Motor neuron (in vitro differentiated cells): ENCODE results near the gene SULT1A1. TPM values are rescaled to one million over a fixed set of nuclear protein-coding genes. Genes with fewer than 3 reads are reported as not detected.
"Not testable (repeated sequence)": the region's sequence is repeated elsewhere in the genome, so short reads cannot be mapped to it uniquely, and the experiment has no call there.

ENCODE experiments used
- ATAC-seq, 8 experiments: fragments of 200-7000 bp; cut with Tn5 transposase; replicated peaks in 6 of 8; 2 replicates each; pipeline ENCODE4 v1.8.0; 2021; ENCODE audit warnings: mild to moderate bottlenecking in 8 of 8, moderate library complexity in 8 of 8
- H3K27ac ChIP-seq, 2 donors: fragments of 250-450 bp; sonication (Bioruptor Pico); 2 replicates each; pipeline ENCODE4 v1.9.0; 2021; ENCODE audit warnings: antibody characterized with exemption in 2 of 2, mild to moderate bottlenecking in 2 of 2, moderate library complexity in 1 of 2
- H3K4me1 ChIP-seq, 2 donors: fragments of 250-450 bp; sonication (Bioruptor Pico); replicated peaks in 1 of 2; 2 replicates each; pipeline ENCODE4 v1.6.1; 2021; ENCODE audit warnings: antibody characterized with exemption in 2 of 2, mild to moderate bottlenecking in 2 of 2, moderate library complexity in 1 of 2
- H3K4me3 ChIP-seq, 5 donors: fragments of 250-450 bp; sonication (Bioruptor Pico); 2 replicates each; pipeline ENCODE4 v1.9.0; 2021; ENCODE audit warnings: antibody characterized with exemption in 5 of 5, mild to moderate bottlenecking in 5 of 5, moderate library complexity in 4 of 5
- WGBS, 10 experiments: fragments of 450-650 bp; shearing (Covaris generic); methylation state at CpG; one replicate each; pipeline ENCODE4 v1.0.0; 2022; 5-methylcytosine and 5-hydroxymethylcytosine counted together
- in situ Hi-C, 9 experiments: fragments of 400-800 bp; cut with MboI; loops; one replicate each; pipeline ENCODE4 v1.15.0; 2021; ENCODE audit warnings: low sequenced_read_pairs in 9 of 9, low pct_unique_long_range_greater_than_20kb in 2 of 9; ENCODE audit not compliant: unreplicated experiment in 9 of 9
- total RNA-seq, 8 experiments: library from RNA; unstranded; fragments of 300-600 nt; gene quantifications; 2 replicates each; pipeline versions ENCODE4 v1.2.3 to v1.2.4, GENCODE V29; 2022

The SULT1A1 gene
- total RNA-seq: 10 to 100 TPM in 2 of 8 experiments, 1 to 10 TPM in 4, under 1 TPM in 2; 0.16 to 15.9 (median 3.4) TPM

DNA sequence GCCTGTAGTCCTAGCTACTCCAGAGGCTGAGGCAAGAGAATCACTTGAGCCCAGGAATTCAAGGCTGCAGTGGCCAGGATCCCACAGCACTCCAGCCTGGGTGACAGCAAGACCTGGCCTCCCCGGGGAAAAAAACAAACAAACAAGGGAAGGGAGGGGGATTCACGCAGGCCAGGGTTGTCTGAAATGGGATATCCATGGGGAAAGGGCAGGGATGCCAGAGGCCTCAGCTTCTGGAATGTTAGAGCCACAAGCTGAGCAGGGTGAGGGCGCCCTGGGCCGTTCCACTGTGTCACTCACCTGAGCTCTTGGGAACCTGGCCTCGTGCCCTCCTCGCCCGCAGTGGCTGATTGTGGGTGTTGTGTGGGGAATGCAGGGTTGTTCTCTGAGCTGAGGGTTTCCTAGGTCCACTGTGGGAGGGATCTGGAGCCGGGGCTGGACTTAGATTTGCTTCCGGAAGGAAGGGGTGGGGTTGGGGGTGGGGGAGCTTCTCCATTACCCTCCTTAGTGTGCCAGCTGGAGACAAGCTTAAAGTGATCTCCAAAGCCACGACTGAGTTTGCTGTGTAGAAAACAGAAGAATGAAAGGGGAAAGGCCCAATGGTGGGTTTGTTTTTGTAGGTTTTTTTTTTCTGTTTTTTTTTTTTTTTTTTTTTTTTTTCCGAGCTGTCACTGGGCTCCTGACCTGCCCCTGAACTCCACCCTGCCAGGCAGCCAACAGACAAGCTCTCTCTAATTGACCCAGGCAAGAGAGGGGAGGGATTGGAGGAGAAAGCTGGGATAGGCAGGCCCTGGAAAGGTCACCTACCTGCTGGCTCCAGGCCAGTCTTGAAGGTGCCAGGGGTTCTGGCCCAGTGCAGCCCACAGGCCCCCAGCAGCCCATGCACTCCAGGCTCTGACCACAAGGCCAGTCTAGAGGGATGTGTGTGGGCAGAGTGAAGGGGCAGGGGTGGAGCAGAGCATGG is at the start of gene SULT1A1:
TSS of gene SULT1A1 (minus strand) at position 414 of the 964 bp plus-strand sequence. CDS start 1,189 bp downstream, outside the sequence.
- WGBS, 10 experiments: 22 to 53% (median 31%) methylated on average over 2 to 5 of the region's 11 CpGs; no CpG with 5 or more reads in 4 of the 10 experiments
- Histone ChIP-seq H3K4me3 (no peak within 1 kb of the TSS), H3K27ac (no peak within 1 kb of the TSS), H3K4me1 (peaks cover 5 to 16% of the 10 kb centered on the region in 2 donors)
- peak; percentile 10 to 51 (median 28) for ATAC-seq
- in situ Hi-C loops: no loop called here

DNA sequence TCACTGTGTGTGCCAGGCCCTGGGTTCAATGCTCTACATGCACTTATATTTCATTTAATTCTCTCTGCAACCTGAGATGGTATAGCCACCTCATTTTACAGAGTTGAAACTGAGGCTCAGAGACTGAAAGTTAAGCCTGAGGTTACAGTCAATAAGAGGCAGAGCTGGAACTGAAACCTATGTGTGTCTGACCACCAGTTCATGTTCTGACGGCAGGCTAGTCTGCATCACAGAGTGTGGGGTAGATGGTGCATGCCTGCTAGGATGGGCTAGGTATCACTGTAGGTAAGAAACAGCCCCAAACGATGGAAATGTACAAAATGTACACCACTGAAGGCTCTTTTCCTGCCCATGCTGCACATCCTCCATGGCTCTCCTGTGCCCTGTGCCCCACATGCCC is 30.1 kb upstream of the SULT1A1 start:
- H3K4me3 ChIP-seq, in situ Hi-C loops, ATAC-seq, H3K27ac ChIP-seq, H3K4me1 ChIP-seq: not testable (repeated sequence)
- no CpG with 5 or more reads among the region's 2 CpGs for whole genome bisulfite sequencing, 10 experiments

DNA sequence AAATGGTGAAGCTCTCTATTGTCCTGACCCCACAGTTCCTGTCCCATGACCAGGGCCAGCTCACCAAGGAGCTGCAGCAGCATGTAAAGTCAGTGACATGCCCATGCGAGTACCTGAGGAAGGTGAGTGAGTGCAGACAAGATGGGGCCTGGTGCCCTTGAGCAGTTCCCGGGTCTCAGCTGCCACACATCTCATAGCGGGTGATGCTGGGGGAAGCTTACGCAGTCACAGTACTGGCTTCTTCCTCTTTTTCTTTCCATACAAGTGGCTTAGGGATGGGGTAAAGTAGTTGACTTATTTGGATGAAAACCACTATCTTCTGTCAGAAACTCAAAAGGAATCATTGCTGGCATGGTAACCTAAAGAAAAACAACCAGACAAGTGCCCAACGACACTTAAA is 28.5 kb upstream of the SULT1A1 start:
- ATAC-seq, H3K4me1 ChIP-seq, in situ Hi-C loops, H3K4me3 ChIP-seq, H3K27ac ChIP-seq: not testable (repeated sequence)
- WGBS, 10 experiments: no CpG with 5 or more reads among the region's 5 CpGs

DNA sequence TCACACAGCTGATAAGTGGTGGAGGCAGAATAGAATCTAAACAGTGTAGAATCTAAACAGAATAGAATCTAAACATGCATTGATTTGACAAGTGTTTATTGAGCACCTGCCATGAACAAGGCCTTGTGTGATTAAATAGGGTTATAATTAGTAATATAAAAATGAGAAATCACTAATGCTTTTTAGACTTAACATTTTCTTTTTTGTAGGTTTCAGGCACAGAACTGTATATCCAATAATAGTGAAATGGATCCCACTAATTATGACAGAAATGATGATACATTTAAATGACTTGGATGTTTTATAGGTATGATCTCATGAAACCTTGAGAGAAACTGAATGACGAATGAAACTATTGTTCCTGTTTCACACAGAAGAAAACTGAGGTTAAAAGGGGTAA is 27.9 kb upstream of the SULT1A1 start, which contains the start of gene NPIPB8:
TSS of gene NPIPB8 (plus strand) at position 301 of the 400 bp plus-strand sequence. CDS start 296 bp downstream, outside the sequence.
- ATAC-seq, H3K4me3 ChIP-seq, H3K4me1 ChIP-seq, in situ Hi-C loops, H3K27ac ChIP-seq: not testable (repeated sequence)
- WGBS, 10 experiments: no CpG with 5 or more reads among the region's 1 CpG

DNA sequence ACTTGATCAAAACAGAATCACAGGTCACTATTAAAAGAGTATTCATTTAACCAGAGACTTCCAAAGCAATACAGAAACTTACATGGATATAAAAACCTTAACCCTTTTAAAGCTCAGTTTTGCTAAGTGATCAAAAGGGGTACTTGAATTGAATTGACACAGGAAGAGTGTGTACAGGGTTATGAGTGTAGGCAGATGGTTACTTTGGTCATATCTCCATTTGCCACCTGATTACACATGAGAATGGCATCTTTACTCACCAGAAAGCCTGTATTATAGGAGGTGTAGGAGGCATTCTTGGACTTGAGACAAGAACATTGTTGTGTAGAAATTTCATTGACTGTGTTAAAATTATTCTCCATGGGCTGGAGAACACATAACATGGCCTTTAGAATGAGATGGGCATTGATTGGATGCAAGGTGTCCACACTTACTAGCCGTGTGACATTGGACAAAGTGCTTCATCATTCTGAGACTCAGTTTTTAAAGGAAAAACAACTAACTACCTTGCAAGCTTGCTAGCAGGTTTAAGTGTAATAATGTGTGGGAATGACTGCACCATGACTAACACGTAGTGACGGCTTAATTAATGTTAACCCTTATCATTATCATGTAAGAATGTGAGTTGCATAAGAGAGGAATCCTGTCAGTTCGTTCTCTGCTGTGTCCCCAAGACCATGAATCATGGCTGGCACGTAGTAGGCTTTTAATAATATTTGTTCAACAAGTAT is 26.4 kb upstream of the SULT1A1 start:
- H3K4me1 ChIP-seq, ATAC-seq, in situ Hi-C loops, H3K27ac ChIP-seq, H3K4me3 ChIP-seq: not testable (repeated sequence)
- 0 to 86% (median 61%) methylated on average over 1 to 3 of the region's 5 CpGs; no CpG with 5 or more reads in 6 of the 10 experiments for WGBS, 10 experiments

DNA sequence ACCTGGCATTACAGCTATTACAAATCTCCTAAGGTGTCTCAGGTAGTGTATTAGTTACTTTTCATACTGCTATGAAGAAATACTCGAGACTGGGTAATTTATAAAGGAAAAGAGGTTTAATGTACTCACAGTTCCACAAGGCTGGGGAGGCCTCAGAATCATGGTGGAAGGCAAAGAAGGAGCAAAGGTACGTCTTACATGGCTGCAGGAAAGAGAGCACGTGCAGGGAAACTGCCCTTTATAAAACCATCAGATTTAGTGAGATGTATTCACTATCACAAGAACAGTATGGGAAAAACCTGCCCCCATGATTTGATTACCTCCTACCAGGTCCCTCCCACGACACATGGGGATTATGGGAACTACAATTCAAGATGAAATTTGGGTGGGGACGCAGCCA is 21.1 kb upstream of the SULT1A1 start:
- H3K27ac ChIP-seq, H3K4me1 ChIP-seq, in situ Hi-C loops, H3K4me3 ChIP-seq, ATAC-seq: not testable (repeated sequence)
- 40% methylated on average over 1 of the region's 5 CpGs; no CpG with 5 or more reads in 9 of the 10 experiments for WGBS, 10 experiments

DNA sequence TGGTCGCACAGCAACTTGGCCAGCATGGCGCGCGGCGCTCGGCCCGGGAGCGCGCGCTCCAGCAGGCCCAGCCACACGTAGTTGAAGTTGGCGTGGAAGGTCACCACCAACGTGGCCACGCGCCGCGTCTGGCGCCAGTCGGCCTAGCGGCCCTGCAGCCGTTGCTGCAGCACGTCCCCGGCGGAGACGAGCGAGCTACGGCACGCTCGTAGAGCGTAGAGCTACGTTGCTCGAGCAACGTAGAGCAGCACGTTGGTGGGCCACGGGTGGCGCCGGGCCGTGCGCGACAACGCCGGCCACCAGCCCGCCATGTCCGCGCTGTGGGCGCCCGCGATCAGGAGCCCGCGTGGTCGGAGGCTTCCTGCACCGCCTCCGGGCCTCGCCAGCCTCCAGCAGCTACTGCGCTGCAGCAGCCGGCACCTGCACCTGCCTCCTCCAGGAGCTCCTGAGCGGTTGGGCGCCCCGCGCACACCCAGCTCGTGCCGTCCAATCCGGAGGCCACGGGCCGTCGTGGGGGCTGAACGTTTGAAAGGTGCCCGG is 13.4 kb upstream of the SULT1A1 start:
- Histone ChIP-seq H3K27ac (no peak overlapping the region), H3K4me1 (peaks cover 0 to 4% of the 10 kb centered on the region in 2 donors), H3K4me3 (no peak overlapping the region)
- WGBS, 10 experiments: 0 to 100% (median 82%) methylated on average over 1 to 25 of the region's 68 CpGs; no CpG with 5 or more reads in 4 of the 10 experiments
- ATAC-seq: peak in 3 of 8 experiments; percentile 65 to 79 (median 78)
- in situ Hi-C loops: no loop called here

DNA sequence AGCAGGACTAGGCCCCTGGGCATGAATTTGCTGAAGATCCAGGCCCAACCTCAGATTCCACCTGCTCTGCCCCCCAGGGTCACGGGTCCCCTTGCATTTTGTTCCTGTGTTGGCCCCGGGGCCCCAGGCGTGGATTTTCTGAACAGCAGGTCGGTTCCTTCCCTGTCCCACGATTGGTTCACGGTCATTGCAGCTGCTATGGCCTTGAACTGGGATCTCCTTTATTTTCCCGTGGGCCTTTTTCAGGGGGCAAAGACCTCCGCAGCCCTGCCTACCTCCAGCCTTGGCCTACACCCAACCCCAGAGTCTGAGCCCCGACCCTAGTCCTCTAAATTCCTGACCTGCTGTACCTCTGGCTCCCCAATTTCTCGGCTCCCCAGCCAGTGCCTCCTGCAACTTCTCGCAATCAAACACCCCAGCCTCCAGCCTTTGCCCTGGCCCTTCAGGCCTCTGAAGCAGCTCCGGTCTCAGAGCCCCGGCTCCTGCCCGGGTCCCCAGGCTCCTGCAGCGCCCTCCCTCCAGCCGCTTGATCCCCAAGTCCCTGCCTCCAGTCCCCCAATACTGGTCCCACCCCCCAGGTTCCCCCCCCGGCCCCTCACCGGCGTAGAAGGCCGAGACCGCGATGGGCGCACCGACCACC is 12.8 kb upstream of the SULT1A1 start:
- in situ Hi-C loops, H3K27ac ChIP-seq, H3K4me3 ChIP-seq, H3K4me1 ChIP-seq, ATAC-seq: not testable (repeated sequence)
- 65 to 90% methylated on average over 2 to 4 of the region's 24 CpGs; no CpG with 5 or more reads in 8 of the 10 experiments for WGBS, 10 experiments

DNA sequence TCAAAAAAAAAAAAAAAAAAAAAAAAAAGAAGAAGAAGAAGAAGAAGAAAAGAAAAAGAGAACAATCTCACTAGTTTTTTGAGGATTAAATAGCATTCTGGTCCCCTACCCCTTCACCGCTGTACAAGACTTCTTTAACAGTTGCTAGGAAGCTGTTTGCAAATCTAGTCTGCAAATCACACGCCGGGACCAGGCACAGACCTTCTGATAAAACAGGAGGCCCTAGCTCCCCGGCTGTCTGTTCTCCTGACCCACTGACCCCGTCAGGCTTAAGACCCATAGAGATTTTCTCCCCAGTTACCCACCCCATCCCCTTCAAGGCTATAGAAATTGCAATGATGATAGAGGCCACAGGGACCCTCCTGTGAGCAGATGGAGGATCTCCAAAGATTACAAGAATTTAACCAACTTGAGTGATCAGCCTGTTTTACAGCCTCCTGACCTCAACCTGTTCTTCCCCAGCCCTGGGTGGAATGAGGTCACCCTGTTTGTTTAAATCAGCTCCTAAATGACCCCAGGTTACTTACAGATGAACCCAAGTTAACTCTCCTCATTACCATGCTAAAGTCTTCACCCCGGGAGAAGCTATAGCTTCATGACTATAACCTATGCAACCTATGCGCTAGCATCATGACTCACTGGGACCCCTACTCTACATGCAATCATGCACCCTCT is 11.8 kb upstream of the SULT1A1 start:
- in situ Hi-C loops: no loop called here
- peak in 1 of 8 experiments; percentile 44 for ATAC-seq
- Histone ChIP-seq H3K4me3 (no peak overlapping the region), H3K27ac (no peak overlapping the region), H3K4me1 (peaks cover 0 to 7% of the 10 kb centered on the region in 2 donors)
- WGBS, 10 experiments: 0 to 100% (median 42%) methylated on average over 1 to 5 of the region's 7 CpGs; no CpG with 5 or more reads in 1 of the 10 experiments

DNA sequence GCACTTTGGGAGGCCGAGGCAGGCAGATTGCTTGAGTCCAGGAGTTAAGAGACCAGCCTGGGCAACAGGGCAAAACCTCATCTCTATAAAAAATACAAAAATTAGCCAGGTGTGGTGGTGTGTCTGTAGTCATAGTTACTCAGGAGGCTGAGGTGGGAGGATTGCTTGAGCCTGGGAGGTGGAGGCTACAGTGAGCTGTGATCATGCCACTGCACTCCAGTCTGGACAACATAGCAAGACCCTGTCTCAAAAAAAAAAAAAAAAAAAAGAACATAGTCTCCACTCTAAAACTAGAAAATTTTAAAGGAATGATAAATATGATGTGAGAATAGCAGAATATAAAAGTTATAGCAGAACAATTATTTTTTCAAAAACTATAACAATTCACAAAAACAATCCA is 10.5 kb upstream of the SULT1A1 start:
- in situ Hi-C loops, H3K27ac ChIP-seq, H3K4me3 ChIP-seq, ATAC-seq: not testable (repeated sequence)
- peaks cover 0 to 10% of the 10 kb centered on the region in 2 donors for H3K4me1 ChIP-seq
- 33 to 100% (median 71%) methylated on average over 1 of the region's 1 CpG; no CpG with 5 or more reads in 4 of the 10 experiments for WGBS, 10 experiments

DNA sequence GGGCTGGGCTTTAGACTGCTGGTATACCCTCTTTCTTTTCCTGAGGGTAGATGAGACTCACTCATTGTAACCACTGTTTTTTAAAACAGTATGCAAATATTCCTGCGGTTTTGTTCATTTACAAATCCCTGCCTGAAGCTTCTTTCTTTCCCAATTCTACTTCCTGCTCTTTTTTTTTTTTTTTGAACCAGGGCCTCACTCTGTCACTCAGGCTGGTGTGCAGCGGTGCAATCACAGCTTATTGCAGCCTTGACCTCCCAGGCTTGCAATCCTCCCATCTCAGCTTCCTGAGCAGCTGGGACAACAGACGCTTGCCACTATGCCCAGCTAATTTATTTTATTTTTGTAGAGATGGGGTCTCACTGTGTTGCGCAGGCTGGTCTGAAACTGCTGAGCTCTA is 8.0 kb upstream of the SULT1A1 start:
- Histone ChIP-seq H3K4me3 (no peak overlapping the region), H3K27ac (no peak overlapping the region), H3K4me1 (peaks cover 0 to 10% of the 10 kb centered on the region in 2 donors)
- ATAC-seq: peak in 7 of 8 experiments; percentile 45 to 91 (median 72)
- WGBS, 10 experiments: 0 to 52% (median 8%) methylated on average over 1 to 3 of the region's 4 CpGs; no CpG with 5 or more reads in 3 of the 10 experiments
- in situ Hi-C loops: no loop called here

DNA sequence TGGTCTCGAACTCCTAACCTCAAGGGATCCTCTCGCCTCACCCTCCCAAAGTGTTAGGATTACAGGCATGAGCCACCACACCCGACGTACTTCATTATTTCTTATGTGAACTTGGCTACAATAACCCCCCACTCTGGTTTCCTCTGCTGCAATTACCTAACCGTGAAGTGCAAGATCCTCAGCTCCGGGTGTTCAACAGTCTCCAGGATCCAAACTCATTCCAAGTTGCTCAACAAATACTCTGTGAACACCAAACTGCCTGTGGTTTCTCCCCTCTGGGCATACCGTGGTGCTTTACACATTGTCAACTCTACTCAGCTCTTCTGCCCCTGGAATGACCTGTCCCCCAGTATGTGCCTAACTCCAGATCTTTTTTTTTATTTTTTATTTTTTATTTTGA is 6.8 kb upstream of the SULT1A1 start:
- ATAC-seq: no peak
- H3K4me1 ChIP-seq: peaks cover 0 to 10% of the 10 kb centered on the region in 2 donors
- H3K4me3 ChIP-seq: no peak overlapping the region
- in situ Hi-C loops: no loop called here
- H3K27ac ChIP-seq: no peak overlapping the region
- 20 to 98% (median 84%) methylated on average over 2 to 7 of the region's 7 CpGs; no CpG with 5 or more reads in 2 of the 10 experiments for WGBS, 10 experiments
